Measurements from ENCODE around the gene EIF2B5. TPM values are rescaled to one million over a fixed set of nuclear protein-coding genes. Genes with fewer than 3 reads are reported as not detected.
"Not testable (repeated sequence)": the region's sequence is repeated elsewhere in the genome, so short reads cannot be mapped to it uniquely, and the experiment has no call there.

Gene EIF2B5
- total RNA-seq, 1 donor from 2014 or later, result 26.1 TPM

GRCh38 chr3:184145751-184146270 is 10.7 kb downstream of the EIF2B5 start:
- Mint-ChIP-seq H3K27ac (ENCODE audit: unreplicated experiment) (no peak overlapping the region), H3K36me3 (ENCODE audit: low read depth) (peaks cover 16% of the 10 kb centered on the region), H3K4me3 (ENCODE audit: unreplicated experiment) (no peak overlapping the region), H3K9me3 (ENCODE audit: low read depth) (no peaks in the 10 kb centered on the region), H3K4me1 (ENCODE audit: low read depth) (peaks cover 5% of the 10 kb centered on the region), H3K27me3 (ENCODE audit: low read depth) (no peaks in the 10 kb centered on the region)
- no peak for DNase-seq (ENCODE audit: low spot score)
- TF ChIP-seq CTCF (IDR thresholded peaks at IDR 0.05), result no peak

- peaks cover 2% of the 10 kb centered on the region for H3K36me3 Mint-ChIP-seq (ENCODE audit: low read depth)
- no peaks in the 10 kb centered on the region for H3K9me3 Mint-ChIP-seq (ENCODE audit: low read depth)
- H3K27ac Mint-ChIP-seq (ENCODE audit: unreplicated experiment), result no peak overlapping the region
- TF ChIP-seq CTCF (IDR thresholded peaks at IDR 0.05), result no peak
- H3K4me1 Mint-ChIP-seq (ENCODE audit: low read depth), result peaks cover 10% of the 10 kb centered on the region
- DNase-seq (ENCODE audit: low spot score), result no peak
- H3K27me3 Mint-ChIP-seq (ENCODE audit: low read depth), result no peaks in the 10 kb centered on the region
- H3K4me3 Mint-ChIP-seq (ENCODE audit: unreplicated experiment), result no peak overlapping the region
Measured at GRCh38 chr3:184148076-184148475, 12.9 kb downstream of the EIF2B5 start.

DNA sequence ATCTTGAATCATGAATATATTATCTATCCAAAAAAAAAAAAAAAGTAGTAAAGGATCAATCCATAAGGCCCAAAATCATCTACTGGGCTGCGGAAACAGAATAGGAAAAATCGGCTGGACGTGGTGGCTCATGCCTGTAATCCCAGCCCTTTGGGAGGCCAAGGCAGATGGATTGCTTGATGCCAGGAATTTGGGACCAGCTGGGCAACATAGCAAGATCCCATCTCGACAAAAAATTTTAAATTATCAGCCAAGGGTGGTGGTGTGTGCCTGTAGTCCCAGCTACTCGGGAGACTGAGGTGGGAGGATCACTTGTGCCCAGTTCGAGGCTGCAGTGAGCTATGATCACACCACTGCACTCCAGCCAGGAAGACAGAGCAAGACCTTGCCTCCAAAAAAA is 14.0 kb downstream of the EIF2B5 start:
- Mint-ChIP-seq H3K4me1 (ENCODE audit: low read depth) (peaks cover 18% of the 10 kb centered on the region), H3K4me3 (ENCODE audit: unreplicated experiment) (no peak overlapping the region), H3K36me3 (ENCODE audit: low read depth) (no peaks in the 10 kb centered on the region), H3K27ac (ENCODE audit: unreplicated experiment) (no peak overlapping the region), H3K27me3 (ENCODE audit: low read depth) (no peaks in the 10 kb centered on the region), H3K9me3 (ENCODE audit: low read depth) (no peaks in the 10 kb centered on the region)
- no peak for DNase-seq (ENCODE audit: low spot score)
- TF ChIP-seq CTCF (IDR thresholded peaks at IDR 0.05), result no peak

GRCh38 chr3:184149770-184150169 is 14.6 kb downstream of the EIF2B5 start:
- not testable (repeated sequence) for DNase-seq (ENCODE audit: low spot score); H3K9me3 Mint-ChIP-seq (ENCODE audit: low read depth); H3K4me3 Mint-ChIP-seq (ENCODE audit: unreplicated experiment); H3K27me3 Mint-ChIP-seq (ENCODE audit: low read depth); H3K36me3 Mint-ChIP-seq (ENCODE audit: low read depth)
- Mint-ChIP-seq H3K27ac (ENCODE audit: unreplicated experiment) (peak overlapping the region; percentile 18), H3K4me1 (ENCODE audit: low read depth) (peaks cover 25% of the 10 kb centered on the region)
- peak; percentile 66 for TF ChIP-seq CTCF (IDR thresholded peaks at IDR 0.05)

- Mint-ChIP-seq H3K27ac (ENCODE audit: unreplicated experiment) (peak within 1 kb of the TSS; percentile 91), H3K4me3 (ENCODE audit: unreplicated experiment) (peak within 1 kb of the TSS; percentile 97), H3K27me3 (ENCODE audit: low read depth) (no peaks in the 10 kb centered on the region), H3K4me1 (ENCODE audit: low read depth) (peaks cover 40% of the 10 kb centered on the region), H3K36me3 (ENCODE audit: low read depth) (no peaks in the 10 kb centered on the region), H3K9me3 (ENCODE audit: low read depth) (no peaks in the 10 kb centered on the region)
- no peak for DNase-seq (ENCODE audit: low spot score)
- TF ChIP-seq CTCF (IDR thresholded peaks at IDR 0.05), result no peak
Measured at GRCh38 chr3:184154885-184155643, 19.9 kb downstream of the EIF2B5 start, which contains the start of gene DVL3. DVL3 (plus strand) TSS chr3:184155377; CDS start chr3:184155636, 259 bp downstream.

Data from chondrocyte (in vitro differentiated cells).